CD14-positive monocyte (primary cell): Measurements from ENCODE around the gene HVCN1. TPM values are rescaled to one million over a fixed set of nuclear protein-coding genes. Genes with fewer than 3 reads are reported as not detected.
"Not testable (repeated sequence)": the region's sequence is repeated elsewhere in the genome, so short reads cannot be mapped to it uniquely, and the experiment has no call there.

Experiments used
- DNase-seq, 3 donors: peaks; one replicate each; pipeline ENCODE4 v3.0.0-alpha.2; 2011 to 2022
- H2AFZ ChIP-seq: 2 replicates; pipeline ENCODE4 v1.6.0; 2012; ENCODE audit warnings: mild to moderate bottlenecking, low read depth, low read length, inconsistent platforms; ENCODE audit not compliant: insufficient read depth, poor library complexity, severe bottlenecking
- H3K27ac ChIP-seq, 2 donors: 1 replicate in 1 of 2; 2 replicates in 1 of 2; pipeline ENCODE4 v1.5.1; 2012 to 2013; ENCODE audit warnings: low read length in 2 of 2, control low read depth in 1 of 2, inconsistent platforms in 1 of 2, low read depth in 1 of 2, mild to moderate bottlenecking in 1 of 2
- H3K27me3 ChIP-seq, 2 donors: one replicate each; pipeline versions ENCODE4 v1.6.0 to v1.6.1; 2011 to 2013; ENCODE audit warnings: low read length in 2 of 2; ENCODE audit not compliant: control insufficient read depth in 2 of 2, insufficient read depth in 2 of 2
- H3K36me3 ChIP-seq, 2 donors: replicated peaks in 1 of 2; 1 replicate in 1 of 2; 2 replicates in 1 of 2; pipeline versions ENCODE4 v1.5.1 to v1.6.1; 2012 to 2013; ENCODE audit warnings: low read length in 2 of 2, control low read depth in 1 of 2, inconsistent platforms in 1 of 2, mild to moderate bottlenecking in 1 of 2; ENCODE audit not compliant: insufficient read depth in 2 of 2, control insufficient read depth in 1 of 2
- H3K4me1 ChIP-seq, 2 donors: 1 replicate in 1 of 2; 2 replicates in 1 of 2; pipeline versions ENCODE4 v1.5.1 to v1.6.1; 2012 to 2013; ENCODE audit warnings: low read length in 2 of 2, control low read depth in 1 of 2, inconsistent platforms in 1 of 2, mild to moderate bottlenecking in 1 of 2, moderate library complexity in 1 of 2; ENCODE audit not compliant: insufficient read depth in 2 of 2, control insufficient read depth in 1 of 2
- H3K4me2 ChIP-seq: replicated peaks from 2 replicates; pipeline ENCODE3; 2012; ENCODE audit warnings: low read length, moderate library complexity, mild to moderate bottlenecking; ENCODE audit not compliant: poor library complexity, severe bottlenecking; ENCODE audit errors: extremely low read depth
- H3K4me3 ChIP-seq, 3 experiments: fragments of 200-600 bp in 1 of 3; sonication (generic) in 1 of 3; replicated peaks in 1 of 3; 1 replicate in 2 of 3; 2 replicates in 1 of 3; pipeline ENCODE4 v1.5.1; 2011 to 2013; ENCODE audit warnings: low read length in 3 of 3, mild to moderate bottlenecking in 3 of 3, control low read depth in 2 of 3, low read depth in 2 of 3, inconsistent platforms in 1 of 3, moderate library complexity in 1 of 3
- H3K79me2 ChIP-seq: 2 replicates; pipeline ENCODE4 v1.6.0; 2012; ENCODE audit warnings: mild to moderate bottlenecking, control low read depth, inconsistent platforms, low read length, moderate library complexity; ENCODE audit not compliant: insufficient read depth
- H3K9ac ChIP-seq: 2 replicates; pipeline ENCODE4 v1.6.0; 2017; ENCODE audit warnings: low read length, mild to moderate bottlenecking; ENCODE audit not compliant: insufficient read depth, poor library complexity, severe bottlenecking
- H3K9me3 ChIP-seq, 2 donors: replicated peaks in 1 of 2; 1 replicate in 1 of 2; 2 replicates in 1 of 2; pipeline versions ENCODE4 v1.5.1 to v1.6.1; 2012 to 2013; ENCODE audit warnings: low read length in 2 of 2, control low read depth in 1 of 2; ENCODE audit not compliant: control insufficient read depth in 1 of 2, insufficient read depth in 1 of 2
- H4K20me1 ChIP-seq: 2 replicates; pipeline ENCODE4 v1.6.0; 2012; ENCODE audit warnings: mild to moderate bottlenecking, low read length, control low read depth, moderate library complexity; ENCODE audit not compliant: insufficient read depth
- H3K27ac Mint-ChIP-seq, 7 donors: one replicate each; pipeline ENCODE4 v1.8.0; 2020; ENCODE audit warnings: mild to moderate bottlenecking in 7 of 7, mixed read lengths in 7 of 7, moderate library complexity in 6 of 7, inconsistent platforms in 2 of 7
- H3K27me3 Mint-ChIP-seq, 3 donors: one replicate each; pipeline ENCODE4 v1.8.0; 2021 to 2022; ENCODE audit warnings: low read depth in 3 of 3, mild to moderate bottlenecking in 3 of 3, mixed read lengths in 3 of 3, moderate library complexity in 3 of 3, inconsistent platforms in 1 of 3
- H3K36me3 Mint-ChIP-seq, 2 donors: one replicate each; pipeline ENCODE4 v1.8.0; 2020; ENCODE audit warnings: mixed read lengths in 2 of 2, inconsistent platforms in 1 of 2, mild to moderate bottlenecking in 1 of 2
- H3K4me1 Mint-ChIP-seq: one replicate; pipeline ENCODE4 v1.8.0; 2020; ENCODE audit warnings: mild to moderate bottlenecking, mixed read lengths
- H3K4me3 Mint-ChIP-seq, 2 donors: one replicate each; pipeline ENCODE4 v1.8.0; 2020; ENCODE audit warnings: mild to moderate bottlenecking in 2 of 2, mixed read lengths in 2 of 2, moderate library complexity in 1 of 2
- H3K9me3 Mint-ChIP-seq, 7 donors: one replicate each; pipeline ENCODE4 v1.8.0; 2020 to 2022; ENCODE audit warnings: mixed read lengths in 7 of 7, mild to moderate bottlenecking in 6 of 7, moderate library complexity in 6 of 7, inconsistent platforms in 2 of 7
- CTCF ChIP-seq: fragments of 200-600 bp; IDR thresholded peaks from one replicate; pipeline ENCODE4 v1.8.0; 2022; ENCODE audit warnings: antibody characterized with exemption, mild to moderate bottlenecking
- WGBS: methylation state at CpG from one replicate; pipeline ENCODE4 v1.1.5; 2013; ENCODE audit warnings: missing lambda C conversion rate; ENCODE audit not compliant: insufficient coverage; 5-methylcytosine and 5-hydroxymethylcytosine counted together
- intact Hi-C, 2 donors: fragments of 100-400 bp; cut with micrococcal nuclease; formaldehyde crosslinking; loops; one replicate each; pipeline versions ENCODE4 v1.15.0 to v1.15.1; 2023
- polyA plus RNA-seq, 3 donors: library from polyadenylated mRNA; depleted of rRNA in 1 of 3; unstranded in 2 of 3; stranded (reverse) in 1 of 3; fragments of 300-500 nt in 2 of 3; fragments of >200 nt in 1 of 3; fragmentation: Illumina TruSeq in 2 of 3; gene quantifications; 1 replicate in 2 of 3; 2 replicates in 1 of 3; pipeline ENCODE4 v1.2.3, GENCODE V29; 2012 to 2021

Gene HVCN1
- polyA plus RNA-seq, 3 donors: 119 to 167 (median 121) TPM

DNA sequence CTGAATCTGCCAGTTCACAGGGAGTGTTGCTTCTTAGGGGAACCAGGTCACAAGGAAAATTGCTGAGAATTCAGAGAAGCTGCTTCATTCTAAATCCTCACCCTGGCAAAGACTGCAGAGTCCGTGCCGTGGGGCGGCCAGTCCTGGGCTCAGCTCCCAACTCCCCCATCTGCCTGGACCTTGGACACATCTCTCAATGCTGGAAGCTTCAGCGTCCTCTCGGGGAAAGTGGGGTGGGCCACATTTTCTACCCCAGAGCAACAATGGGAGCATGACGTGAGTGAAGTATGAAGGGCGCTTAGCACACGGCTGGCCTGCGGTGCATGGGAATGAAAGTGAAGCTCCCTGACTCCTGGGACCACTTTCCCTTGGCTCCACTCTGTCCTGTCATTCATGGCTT, 31.2 kb downstream of the HVCN1 start:
- Mint-ChIP-seq H3K9me3 (no peaks in the 10 kb centered on the region), H3K27ac (peak overlapping the region in 4 of 7 donors; percentile 7 to 80 (median 38)), H3K36me3 (peaks cover 79 to 96% of the 10 kb centered on the region in 2 donors), H3K4me1 (peaks cover 18% of the 10 kb centered on the region), H3K27me3 (peaks cover 0 to 3% (median 0%) of the 10 kb centered on the region in 3 donors), H3K4me3 (no peak overlapping the region)
- Histone ChIP-seq H3K9ac (no peak overlapping the region), H3K27me3 (no peaks in the 10 kb centered on the region), H2AFZ (no peak overlapping the region), H3K27ac (peak overlapping the region in 1 of 2 donors; percentile 5), H3K4me1 (peaks cover 15 to 18% of the 10 kb centered on the region in 2 donors), H3K36me3 (peaks cover 73 to 87% of the 10 kb centered on the region in 2 donors), H3K4me2 (no peak overlapping the region), H3K4me3 (no peak overlapping the region), H3K9me3 (no peaks in the 10 kb centered on the region), H3K79me2 (peaks cover 5% of the 10 kb centered on the region), H4K20me1 (peaks cover 73% of the 10 kb centered on the region)
- no peak for DNase-seq
- WGBS: 96% methylated on average over 7 of the region's 9 CpGs
- intact Hi-C loops: no loop called here
- TF ChIP-seq CTCF: no peak

DNA sequence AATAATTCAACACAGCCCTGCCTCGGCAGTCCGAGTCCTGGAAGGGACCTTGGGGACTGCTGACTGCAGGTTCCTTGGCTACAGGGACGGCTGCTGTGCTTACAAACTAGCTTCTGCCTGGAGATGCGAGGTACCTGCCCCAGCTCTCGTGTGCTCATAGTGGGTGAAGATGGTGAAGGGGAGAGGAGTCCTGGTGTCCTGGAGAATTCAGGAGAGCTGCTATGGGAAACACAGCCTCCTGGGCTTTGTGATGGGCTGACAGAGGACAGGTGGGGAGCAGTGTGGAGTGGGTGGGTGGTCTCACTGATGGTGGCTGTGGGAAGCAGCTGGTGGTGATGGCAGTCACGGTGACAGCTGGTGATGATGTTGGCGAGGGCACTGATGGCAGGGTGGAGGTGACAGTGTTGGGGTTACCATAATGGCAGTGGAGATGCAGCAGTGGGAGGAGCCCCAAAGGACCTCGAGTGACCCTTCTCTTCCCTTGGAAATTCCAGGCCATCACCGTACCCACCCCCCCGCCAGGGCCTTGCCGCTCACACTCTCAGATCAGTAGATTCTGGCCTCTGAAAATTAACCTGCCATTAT, 32.8 kb downstream of the HVCN1 start:
- no peak overlapping the region for H3K4me3 ChIP-seq
- H3K4me1 ChIP-seq: peaks cover 0 to 2% of the 10 kb centered on the region in 2 donors
- Mint-ChIP-seq H3K9me3 (no peaks in the 10 kb centered on the region), H3K27me3 (peaks cover 0 to 3% (median 0%) of the 10 kb centered on the region in 3 donors), H3K4me3 (no peak overlapping the region), H3K4me1 (peaks cover 3% of the 10 kb centered on the region), H3K36me3 (peaks cover 89 to 100% of the 10 kb centered on the region in 2 donors), H3K27ac (peak overlapping the region in 1 of 7 donors; percentile 60)
- no peak overlapping the region for H3K27ac ChIP-seq
- no peak for TF ChIP-seq CTCF
- 99% methylated on average over 8 of the region's 11 CpGs for WGBS
- peaks cover 73% of the 10 kb centered on the region for H4K20me1 ChIP-seq
- no peaks in the 10 kb centered on the region for H3K27me3 ChIP-seq
- H3K36me3 ChIP-seq: peaks cover 83 to 100% of the 10 kb centered on the region in 2 donors
- H3K79me2 ChIP-seq: no peaks in the 10 kb centered on the region
- H3K9me3 ChIP-seq: no peaks in the 10 kb centered on the region
- H2AFZ ChIP-seq: no peak overlapping the region
- H3K4me2 ChIP-seq: no peak overlapping the region
- DNase-seq: no peak
- no peak overlapping the region for H3K9ac ChIP-seq
- intact Hi-C loops: no loop called here

- peaks cover 85 to 100% of the 10 kb centered on the region in 2 donors for H3K36me3 ChIP-seq
- WGBS: 98% methylated on average over 7 of the region's 10 CpGs
- intact Hi-C loops, H3K79me2 ChIP-seq, H3K4me2 ChIP-seq, H2AFZ ChIP-seq, H3K9me3 ChIP-seq, H3K4me3 ChIP-seq, H3K4me3 Mint-ChIP-seq, H3K4me1 ChIP-seq, H3K27ac ChIP-seq, H3K27me3 Mint-ChIP-seq, H3K9me3 Mint-ChIP-seq, H3K9ac ChIP-seq, DNase-seq, H3K27me3 ChIP-seq: not testable (repeated sequence)
- Mint-ChIP-seq H3K36me3 (peaks cover 90 to 100% of the 10 kb centered on the region in 2 donors), H3K27ac (peak overlapping the region in 2 of 7 donors; percentile 48 to 69), H3K4me1 (peaks cover 11% of the 10 kb centered on the region)
- H4K20me1 ChIP-seq: peaks cover 75% of the 10 kb centered on the region
Measured at GRCh38 chr12:110654238-110654637, 34.7 kb downstream of the HVCN1 start.
